NCI-H128 (cell line): ENCODE measurements around the gene PCLO.
"Not testable (repeated sequence)": the region's sequence is repeated elsewhere in the genome, so short reads cannot be mapped to it uniquely, and the experiment has no call there.

ENCODE experiments used
- DNase-seq: peaks from one replicate; lab custom pipeline; 2025; ENCODE audit not compliant: unreplicated experiment; lab: John Stamatoyannopoulos, UW

The PCLO gene

GRCh38 chr7:83142365-83142764, 20.3 kb downstream of the PCLO start:
- DNase-seq = no peak

- no peak for DNase-seq
Observed at GRCh38 chr7:83141927-83142326, 20.8 kb downstream of the PCLO start.

GRCh38 chr7:83130623-83131545, 31.8 kb downstream of the PCLO start:
- no peak for DNase-seq

GRCh38 chr7:83130191-83130590, 32.5 kb downstream of the PCLO start:
- no peak for DNase-seq

GRCh38 chr7:83119494-83119893, 43.2 kb downstream of the PCLO start:
- DNase-seq = no peak

- DNase-seq = no peak
Observed at GRCh38 chr7:83119026-83119382, 43.7 kb downstream of the PCLO start.

- DNase-seq = no peak
Observed at GRCh38 chr7:83118347-83119025, 44.2 kb downstream of the PCLO start.

- DNase-seq = no peak
Observed at GRCh38 chr7:83117466-83117865, 45.2 kb downstream of the PCLO start.

GRCh38 chr7:83111391-83111790, 51.3 kb downstream of the PCLO start:
- no peak for DNase-seq

- DNase-seq = no peak
Observed at GRCh38 chr7:83109352-83109751, 53.3 kb downstream of the PCLO start.

GRCh38 chr7:83105948-83106347, 56.7 kb downstream of the PCLO start:
- DNase-seq = no peak

- DNase-seq = no peak
Observed at GRCh38 chr7:83105063-83105462, 57.6 kb downstream of the PCLO start.

GRCh38 chr7:83101530-83101929, 61.2 kb downstream of the PCLO start:
- no peak for DNase-seq

GRCh38 chr7:83096065-83096580, 66.6 kb downstream of the PCLO start:
- no peak for DNase-seq

- no peak for DNase-seq
Observed at GRCh38 chr7:83085299-83085698, 77.4 kb downstream of the PCLO start.

- not testable (repeated sequence) for DNase-seq
Observed at GRCh38 chr7:83079879-83080278, 82.8 kb downstream of the PCLO start.

- no peak for DNase-seq
Observed at GRCh38 chr7:83077328-83077727, 85.4 kb downstream of the PCLO start.

- DNase-seq = no peak
Observed at GRCh38 chr7:83072576-83073517, 89.8 kb downstream of the PCLO start.

GRCh38 chr7:83065714-83066113, 97.0 kb downstream of the PCLO start:
- no peak for DNase-seq

- no peak for DNase-seq
Observed at GRCh38 chr7:83060218-83060617, 102.5 kb downstream of the PCLO start.

GRCh38 chr7:83058667-83059066, 104.0 kb downstream of the PCLO start:
- DNase-seq = no peak
